Stimulated activated CD4-positive, alpha-beta T cell treated with anti-CD3 and anti-CD28 coated beads, Interleukin-15, amount 100 ng/mL, for 24 hours (primary cell): ENCODE measurements around the gene ZNF155.
"Not testable (repeated sequence)": the region's sequence is repeated elsewhere in the genome, so short reads cannot be mapped to it uniquely, and the experiment has no call there.

Experiments
- DNase-seq: peaks from one replicate; pipeline ENCODE4 v3.0.0-alpha.2; 2020

Gene ZNF155

GRCh38 chr19:43983912-43984686 lies at the start of gene ZNF155:
ZNF155 (plus strand) TSS chr19:43984188; CDS start chr19:43988544, 4,356 bp downstream.
- peak; percentile 79 for DNase-seq

GRCh38 chr19:43934985-43935708 lies 48.8 kb upstream of the ZNF155 start, which contains the start of gene ZNF45:
ZNF45 (minus strand) TSS chr19:43935282; CDS start chr19:43922185, 13,097 bp downstream.
- peak; percentile 92 for DNase-seq

GRCh38 chr19:43936188-43936587 lies 47.8 kb upstream of the ZNF155 start:
- DNase-seq = no peak

GRCh38 chr19:43939557-43940260 lies 44.3 kb upstream of the ZNF155 start:
- no peak for DNase-seq

GRCh38 chr19:43940719-43941118 lies 43.3 kb upstream of the ZNF155 start:
- DNase-seq = no peak

- no peak for DNase-seq
These were observed 42.8 kb upstream of the ZNF155 start for GRCh38 chr19:43941209-43941608.

- not testable (repeated sequence) for DNase-seq
These were observed 36.6 kb upstream of the ZNF155 start for GRCh38 chr19:43947412-43947811.

GRCh38 chr19:43949803-43950202 lies 34.2 kb upstream of the ZNF155 start:
- not testable (repeated sequence) for DNase-seq

- DNase-seq = peak; percentile 77
These were observed 32.9 kb upstream of the ZNF155 start, which contains the start of gene ZNF221 for GRCh38 chr19:43950834-43951645. ZNF221 (plus strand) TSS chr19:43951228; CDS start chr19:43962727, 11,499 bp downstream.

GRCh38 chr19:43956827-43957226 lies 27.2 kb upstream of the ZNF155 start:
- DNase-seq = no peak

- DNase-seq = no peak
These were observed 26.1 kb upstream of the ZNF155 start for GRCh38 chr19:43957891-43958290.

GRCh38 chr19:43960411-43960810 lies 23.6 kb upstream of the ZNF155 start:
- no peak for DNase-seq

GRCh38 chr19:43966079-43966694 lies 17.8 kb upstream of the ZNF155 start:
- DNase-seq = no peak

- no peak for DNase-seq
These were observed 7.3 kb upstream of the ZNF155 start for GRCh38 chr19:43976732-43977131.

- DNase-seq = no peak
These were observed 460 bp upstream of the ZNF155 start for GRCh38 chr19:43983544-43983911.

GRCh38 chr19:43984687-43985000 lies 656 bp downstream of the ZNF155 start:
- peak; percentile 5 for DNase-seq

GRCh38 chr19:43997631-43998290 lies 13.8 kb downstream of the ZNF155 start:
- no peak for DNase-seq

- DNase-seq = no peak
These were observed 18.2 kb downstream of the ZNF155 start for GRCh38 chr19:44002212-44002565.

- DNase-seq = peak; percentile 87
These were observed 18.8 kb downstream of the ZNF155 start, which contains the start of gene ZNF230 for GRCh38 chr19:44002566-44003460. ZNF230 (plus strand) TSS chr19:44002957; CDS start chr19:44007079, 4,122 bp downstream.

- DNase-seq = peak; percentile 10
These were observed 19.5 kb downstream of the ZNF155 start for GRCh38 chr19:44003461-44004009.
